ENCODE measurements around the gene DDR1.
"Not testable (repeated sequence)": the region's sequence is repeated elsewhere in the genome, so short reads cannot be mapped to it uniquely, and the experiment has no call there.

The DDR1 gene

GRCh38 chr6:30894935-30895334 is 10.6 kb downstream of the DDR1 start:
- DNase-seq, result no peak

- no peak for DNase-seq
Observed at GRCh38 chr6:30895343-30895742, 11.0 kb downstream of the DDR1 start.

- DNase-seq, result no peak
Observed at GRCh38 chr6:30896541-30896940, 12.2 kb downstream of the DDR1 start.

- DNase-seq, result no peak
Observed at GRCh38 chr6:30897882-30898281, 13.6 kb downstream of the DDR1 start.

GRCh38 chr6:30898750-30899360 is 14.5 kb downstream of the DDR1 start:
- no peak for DNase-seq

GRCh38 chr6:30900863-30901417 is 16.6 kb downstream of the DDR1 start:
- DNase-seq, result no peak

GRCh38 chr6:30901436-30901835 is 17.1 kb downstream of the DDR1 start:
- DNase-seq, result no peak

GRCh38 chr6:30902196-30902595 is 17.9 kb downstream of the DDR1 start:
- DNase-seq, result not testable (repeated sequence)

- no peak for DNase-seq
Observed at GRCh38 chr6:30902709-30903108, 18.4 kb downstream of the DDR1 start.

- no peak for DNase-seq
Observed at GRCh38 chr6:30903236-30903635, 18.9 kb downstream of the DDR1 start.

GRCh38 chr6:30907290-30907757 is 23.0 kb downstream of the DDR1 start:
- DNase-seq, result not testable (repeated sequence)

GRCh38 chr6:30907758-30908591 is 23.7 kb downstream of the DDR1 start, which contains the start of gene GTF2H4:
TSS of gene GTF2H4 (plus strand) at chr6:30908207.
- peak; percentile 53 for DNase-seq

- no peak for DNase-seq
Observed at GRCh38 chr6:30908700-30909099, 24.4 kb downstream of the DDR1 start.

- not testable (repeated sequence) for DNase-seq
Observed at GRCh38 chr6:30910473-30910872, 26.2 kb downstream of the DDR1 start.

GRCh38 chr6:30912746-30913520 is 28.6 kb downstream of the DDR1 start:
- no peak for DNase-seq

GRCh38 chr6:30913721-30914075 is 29.4 kb downstream of the DDR1 start:
- no peak for DNase-seq

GRCh38 chr6:30914076-30914853 is 29.9 kb downstream of the DDR1 start, which contains the start of gene VARS2:
TSS of gene VARS2 (plus strand) at chr6:30914238. CDS start at chr6:30914837, 599 bp downstream.
- DNase-seq, result peak; percentile 86

GRCh38 chr6:30914854-30915590 is 30.7 kb downstream of the DDR1 start:
- DNase-seq, result no peak

GRCh38 chr6:30915591-30915946 is 31.2 kb downstream of the DDR1 start:
- no peak for DNase-seq

- no peak for DNase-seq
Observed at GRCh38 chr6:30917041-30917440, 32.7 kb downstream of the DDR1 start.

- DNase-seq, result no peak
Observed at GRCh38 chr6:30917487-30917886, 33.2 kb downstream of the DDR1 start.

- DNase-seq, result no peak
Observed at GRCh38 chr6:30918670-30919069, 34.4 kb downstream of the DDR1 start.
